Activated CD8-positive, alpha-beta memory T cell treated with anti-CD3 and anti-CD28 coated beads, Interleukin-2, amount 50 U/mL, for 4 hours (primary cell): ENCODE results near the gene PGBD1.
A peak's percentile ranks its signal among the peaks of the same experiment; 100 is the strongest.

Experiments
- DNase-seq: peaks from one replicate; pipeline ENCODE4 v3.0.0-alpha.2; 2020

Gene PGBD1

GRCh38 chr6:28281288-28282064 lies at the start of gene PGBD1:
Gene PGBD1, plus strand, starts transcription at chr6:28281572. Its CDS starts 2,242 bp downstream, at chr6:28283814.
- peak; percentile 54 for DNase-seq

GRCh38 chr6:28232785-28233184 lies 48.6 kb upstream of the PGBD1 start:
- no peak for DNase-seq

- DNase-seq = no peak
Measured at GRCh38 chr6:28235912-28236452, 45.4 kb upstream of the PGBD1 start.

GRCh38 chr6:28239636-28240035 lies 41.7 kb upstream of the PGBD1 start:
- DNase-seq = no peak

GRCh38 chr6:28240471-28240870 lies 40.9 kb upstream of the PGBD1 start:
- no peak for DNase-seq

- no peak for DNase-seq
Measured at GRCh38 chr6:28243946-28244345, 37.4 kb upstream of the PGBD1 start.

GRCh38 chr6:28245206-28245941 lies 36.0 kb upstream of the PGBD1 start:
- DNase-seq = no peak

- no peak for DNase-seq
Measured at GRCh38 chr6:28248916-28249315, 32.5 kb upstream of the PGBD1 start.

GRCh38 chr6:28250747-28251146 lies 30.6 kb upstream of the PGBD1 start:
- no peak for DNase-seq

- DNase-seq = peak; percentile 31
Measured at GRCh38 chr6:28251661-28252008, 29.7 kb upstream of the PGBD1 start.

- DNase-seq = peak; percentile 78
Measured at GRCh38 chr6:28252009-28252975, 29.1 kb upstream of the PGBD1 start, which contains the start of gene ZKSCAN4. Gene ZKSCAN4, minus strand, starts transcription at chr6:28252269. Its CDS starts 289 bp downstream, at chr6:28251980.

- DNase-seq = no peak
Measured at GRCh38 chr6:28254121-28254519, 27.3 kb upstream of the PGBD1 start.

- DNase-seq = no peak
Measured at GRCh38 chr6:28257042-28257441, 24.3 kb upstream of the PGBD1 start.

- peak; percentile 68 for DNase-seq
Measured at GRCh38 chr6:28258877-28259777, 22.2 kb upstream of the PGBD1 start, which contains the start of gene NKAPL. Gene NKAPL, plus strand, starts transcription at chr6:28259297. Its CDS starts 75 bp downstream, at chr6:28259372.

GRCh38 chr6:28263922-28264321 lies 17.4 kb upstream of the PGBD1 start:
- DNase-seq = no peak

GRCh38 chr6:28264834-28265401 lies 16.5 kb upstream of the PGBD1 start:
- DNase-seq = no peak

- DNase-seq = no peak
Measured at GRCh38 chr6:28266563-28266961, 14.8 kb upstream of the PGBD1 start.

- peak; percentile 88 for DNase-seq
Measured at GRCh38 chr6:28266962-28267694, 14.2 kb upstream of the PGBD1 start, which contains the start of gene ZSCAN26. Gene ZSCAN26, plus strand, starts transcription at chr6:28267143. Its CDS starts 4,777 bp downstream, at chr6:28271920.

- DNase-seq = no peak
Measured at GRCh38 chr6:28267695-28268059, 13.7 kb upstream of the PGBD1 start.

- DNase-seq = no peak
Measured at GRCh38 chr6:28269492-28269891, 11.9 kb upstream of the PGBD1 start.
